Loucy (cell line): ENCODE measurements around the gene SCO1.

Source experiments
- EZH2phosphoT487 ChIP-seq: fragments of 200-600 bp; IDR thresholded peaks from 2 replicates; pipeline ENCODE4 v1.6.1; 2018; ENCODE audit warnings: antibody characterized with exemption, mild to moderate bottlenecking, moderate library complexity, borderline replicate concordance
- TF ChIP-seq, protein P1 (sequence below): fragments of 200-600 bp; sonication (generic); conservative IDR thresholded peaks from 2 replicates; pipeline ENCODE4 v1.5.1; 2014; ENCODE audit warnings: mild to moderate bottlenecking, antibody characterized with exemption, low read length

DNA sequence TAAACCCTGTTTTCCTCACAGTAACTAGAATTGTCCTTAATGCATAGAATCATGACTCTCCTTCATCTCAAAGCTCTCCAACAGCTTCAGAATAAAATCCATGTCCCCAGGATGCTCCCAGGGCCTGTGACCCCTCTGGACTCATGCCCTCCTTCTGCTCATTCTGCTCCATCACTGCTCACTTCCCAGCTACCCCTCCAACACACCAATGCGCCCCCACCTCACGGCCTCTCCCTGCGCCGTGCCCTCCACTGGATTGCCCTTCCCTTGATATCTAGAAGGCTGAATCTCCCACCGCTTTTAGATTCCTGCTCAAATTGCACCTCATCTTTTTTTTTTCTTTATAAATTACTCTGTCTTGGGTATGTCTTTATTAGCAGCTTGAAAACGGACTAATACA lies 45.1 kb upstream of the SCO1 start:
- TF ChIP-seq, protein P1, sequence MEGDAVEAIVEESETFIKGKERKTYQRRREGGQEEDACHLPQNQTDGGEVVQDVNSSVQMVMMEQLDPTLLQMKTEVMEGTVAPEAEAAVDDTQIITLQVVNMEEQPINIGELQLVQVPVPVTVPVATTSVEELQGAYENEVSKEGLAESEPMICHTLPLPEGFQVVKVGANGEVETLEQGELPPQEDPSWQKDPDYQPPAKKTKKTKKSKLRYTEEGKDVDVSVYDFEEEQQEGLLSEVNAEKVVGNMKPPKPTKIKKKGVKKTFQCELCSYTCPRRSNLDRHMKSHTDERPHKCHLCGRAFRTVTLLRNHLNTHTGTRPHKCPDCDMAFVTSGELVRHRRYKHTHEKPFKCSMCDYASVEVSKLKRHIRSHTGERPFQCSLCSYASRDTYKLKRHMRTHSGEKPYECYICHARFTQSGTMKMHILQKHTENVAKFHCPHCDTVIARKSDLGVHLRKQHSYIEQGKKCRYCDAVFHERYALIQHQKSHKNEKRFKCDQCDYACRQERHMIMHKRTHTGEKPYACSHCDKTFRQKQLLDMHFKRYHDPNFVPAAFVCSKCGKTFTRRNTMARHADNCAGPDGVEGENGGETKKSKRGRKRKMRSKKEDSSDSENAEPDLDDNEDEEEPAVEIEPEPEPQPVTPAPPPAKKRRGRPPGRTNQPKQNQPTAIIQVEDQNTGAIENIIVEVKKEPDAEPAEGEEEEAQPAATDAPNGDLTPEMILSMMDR: no peak
- no peak for TF ChIP-seq EZH2phosphoT487
